ENCODE measurements around the gene ETNK1.

ETNK1 gene

GRCh38 chr12:22728987-22729386 lies 104.0 kb downstream of the ETNK1 start:
- Histone ChIP-seq H3K27me3 (ENCODE audit: control insufficient read depth, insufficient read depth, low read length) (no peaks in the 10 kb centered on the region), H3K36me3 (ENCODE audit: control insufficient read depth, insufficient read depth, low read length) (no peaks in the 10 kb centered on the region), H3K9me3 (ENCODE audit: control insufficient read depth, low read length) (no peaks in the 10 kb centered on the region), H3K4me1 (peaks cover 9% of the 10 kb centered on the region), H3K27ac (no peak overlapping the region), H3K4me3 (ENCODE audit: low read depth, low read length) (no peak overlapping the region), H2AFZ (peak overlapping the region; percentile 63), H3K4me2 (ENCODE audit: low read length) (no peak overlapping the region), H3K9ac (no peak overlapping the region), H3K79me2 (no peaks in the 10 kb centered on the region)
- no peak for TF ChIP-seq CTCF (IDR thresholded peaks at IDR 0.05)

GRCh38 chr12:22729431-22729956 lies 104.5 kb downstream of the ETNK1 start:
- no peak overlapping the region for H3K9ac ChIP-seq
- H3K27ac ChIP-seq: no peak overlapping the region
- H3K4me3 ChIP-seq (ENCODE audit: low read depth, low read length): no peak overlapping the region
- no peak for TF ChIP-seq CTCF (IDR thresholded peaks at IDR 0.05)
- no peaks in the 10 kb centered on the region for H3K27me3 ChIP-seq (ENCODE audit: control insufficient read depth, insufficient read depth, low read length)
- H3K4me1 ChIP-seq: peaks cover 9% of the 10 kb centered on the region
- no peaks in the 10 kb centered on the region for H3K36me3 ChIP-seq (ENCODE audit: control insufficient read depth, insufficient read depth, low read length)
- H3K9me3 ChIP-seq (ENCODE audit: control insufficient read depth, low read length): no peaks in the 10 kb centered on the region
- no peak overlapping the region for H3K4me2 ChIP-seq (ENCODE audit: low read length)
- no peaks in the 10 kb centered on the region for H3K79me2 ChIP-seq
- peak overlapping the region; percentile 63 for H2AFZ ChIP-seq

- no peaks in the 10 kb centered on the region for H3K36me3 ChIP-seq (ENCODE audit: control insufficient read depth, insufficient read depth, low read length)
- H3K27me3 ChIP-seq (ENCODE audit: control insufficient read depth, insufficient read depth, low read length): no peaks in the 10 kb centered on the region
- H3K79me2 ChIP-seq: no peaks in the 10 kb centered on the region
- no peaks in the 10 kb centered on the region for H3K9me3 ChIP-seq (ENCODE audit: control insufficient read depth, low read length)
- no peak overlapping the region for H3K4me3 ChIP-seq (ENCODE audit: low read depth, low read length)
- H2AFZ ChIP-seq: peak overlapping the region; percentile 13
- no peak overlapping the region for H3K4me2 ChIP-seq (ENCODE audit: low read length)
- H3K9ac ChIP-seq: no peak overlapping the region
- no peak for TF ChIP-seq CTCF (IDR thresholded peaks at IDR 0.05)
- H3K4me1 ChIP-seq: peaks cover 9% of the 10 kb centered on the region
- H3K27ac ChIP-seq: no peak overlapping the region
These were observed 105.0 kb downstream of the ETNK1 start for GRCh38 chr12:22729957-22730443.

- Histone ChIP-seq H3K27me3 (ENCODE audit: control insufficient read depth, insufficient read depth, low read length) (no peaks in the 10 kb centered on the region), H3K36me3 (ENCODE audit: control insufficient read depth, insufficient read depth, low read length) (no peaks in the 10 kb centered on the region), H3K79me2 (no peaks in the 10 kb centered on the region), H3K9me3 (ENCODE audit: control insufficient read depth, low read length) (no peaks in the 10 kb centered on the region), H3K4me3 (ENCODE audit: low read depth, low read length) (no peak overlapping the region), H3K4me2 (ENCODE audit: low read length) (no peak overlapping the region), H3K9ac (no peak overlapping the region), H2AFZ (no peak overlapping the region), H3K4me1 (peaks cover 9% of the 10 kb centered on the region), H3K27ac (no peak overlapping the region)
- TF ChIP-seq CTCF (IDR thresholded peaks at IDR 0.05): no peak
These were observed 106.3 kb downstream of the ETNK1 start for GRCh38 chr12:22731236-22731635.

GRCh38 chr12:22733756-22734155 lies 108.8 kb downstream of the ETNK1 start:
- Histone ChIP-seq H3K4me1 (peaks cover 6% of the 10 kb centered on the region), H2AFZ (no peak overlapping the region), H3K9ac (no peak overlapping the region), H3K27ac (no peak overlapping the region), H3K36me3 (ENCODE audit: control insufficient read depth, insufficient read depth, low read length) (no peaks in the 10 kb centered on the region), H3K9me3 (ENCODE audit: control insufficient read depth, low read length) (no peaks in the 10 kb centered on the region), H3K4me2 (ENCODE audit: low read length) (no peak overlapping the region), H3K27me3 (ENCODE audit: control insufficient read depth, insufficient read depth, low read length) (no peaks in the 10 kb centered on the region), H3K79me2 (no peaks in the 10 kb centered on the region), H3K4me3 (ENCODE audit: low read depth, low read length) (no peak overlapping the region)
- TF ChIP-seq CTCF (IDR thresholded peaks at IDR 0.05): no peak

All from parathyroid adenoma (tissue), 2 donors.